ENCODE measurements around the gene CHRNA3. TPM values are rescaled to one million over a fixed set of nuclear protein-coding genes. Genes with fewer than 3 reads are reported as not detected.

The CHRNA3 gene
- total RNA-seq, 4 donors from 2014 or later, result 1.00 to 6.0 (median 3.4) TPM

DNA sequence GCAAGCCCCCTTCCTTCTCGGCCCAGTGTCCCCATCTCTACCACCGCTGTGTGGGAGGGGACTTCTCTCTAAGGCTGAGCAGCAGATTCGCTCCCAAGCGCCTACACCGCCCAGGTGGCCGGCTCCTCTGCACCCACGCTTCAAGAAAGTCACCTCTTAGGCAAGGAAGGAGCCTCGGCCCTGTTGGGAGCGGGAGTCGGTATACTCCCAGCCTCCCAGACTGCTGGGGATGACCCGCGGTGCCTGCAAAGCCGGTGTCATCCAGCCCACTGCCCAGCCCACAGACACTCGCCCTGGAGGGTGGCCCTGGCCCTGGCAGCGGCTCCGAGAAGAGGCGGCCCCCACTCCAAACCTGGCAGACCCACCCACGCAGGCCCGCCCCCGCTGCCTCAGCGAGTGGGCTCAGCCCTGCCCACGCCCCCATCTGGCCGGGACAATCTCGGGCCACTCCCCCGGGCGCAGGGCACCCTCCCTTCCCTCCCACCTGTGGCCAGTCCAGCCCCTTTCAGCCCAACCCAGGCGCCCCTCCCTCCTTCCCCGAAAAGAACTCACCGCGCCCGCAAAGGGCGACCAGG is 19.8 kb upstream of the CHRNA3 start:
- Histone ChIP-seq H3K4me3 (peak overlapping the region; percentile 33 to 52 (median 42)), H3K27ac (no peak overlapping the region), H3K4me1 (peaks cover 8 to 14% (median 12%) of the 10 kb centered on the region in 4 donors), H3K36me3 (no peaks in the 10 kb centered on the region), H3K27me3 (peaks cover 24% of the 10 kb centered on the region), H3K9me3 (no peaks in the 10 kb centered on the region)
- in situ Hi-C loops (cut with MboI; ENCODE audit: low pct_ligation_motif_present in 1 of 4, low pct_unique_long_range_greater_than_20kb in 1 of 4, low sequenced_read_pairs in 3 of 4), result no loop called here
- TF ChIP-seq EP300 (IDR thresholded peaks at IDR 0.05; ENCODE audit: low read depth), result no peak
- TF ChIP-seq POLR2A (IDR thresholded peaks at IDR 0.05), result no peak
- TF ChIP-seq, protein P1, sequence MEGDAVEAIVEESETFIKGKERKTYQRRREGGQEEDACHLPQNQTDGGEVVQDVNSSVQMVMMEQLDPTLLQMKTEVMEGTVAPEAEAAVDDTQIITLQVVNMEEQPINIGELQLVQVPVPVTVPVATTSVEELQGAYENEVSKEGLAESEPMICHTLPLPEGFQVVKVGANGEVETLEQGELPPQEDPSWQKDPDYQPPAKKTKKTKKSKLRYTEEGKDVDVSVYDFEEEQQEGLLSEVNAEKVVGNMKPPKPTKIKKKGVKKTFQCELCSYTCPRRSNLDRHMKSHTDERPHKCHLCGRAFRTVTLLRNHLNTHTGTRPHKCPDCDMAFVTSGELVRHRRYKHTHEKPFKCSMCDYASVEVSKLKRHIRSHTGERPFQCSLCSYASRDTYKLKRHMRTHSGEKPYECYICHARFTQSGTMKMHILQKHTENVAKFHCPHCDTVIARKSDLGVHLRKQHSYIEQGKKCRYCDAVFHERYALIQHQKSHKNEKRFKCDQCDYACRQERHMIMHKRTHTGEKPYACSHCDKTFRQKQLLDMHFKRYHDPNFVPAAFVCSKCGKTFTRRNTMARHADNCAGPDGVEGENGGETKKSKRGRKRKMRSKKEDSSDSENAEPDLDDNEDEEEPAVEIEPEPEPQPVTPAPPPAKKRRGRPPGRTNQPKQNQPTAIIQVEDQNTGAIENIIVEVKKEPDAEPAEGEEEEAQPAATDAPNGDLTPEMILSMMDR (IDR thresholded peaks at IDR 0.05), result no peak
- TF ChIP-seq POLR2AphosphoS5 (IDR thresholded peaks at IDR 0.05), result no peak
- DNase-seq, result peak; percentile 42
- WGBS, 2 donors (ENCODE audit: low coverage in 1 of 2), result 33% methylated on average over 13 of the region's 32 CpGs; no CpG with 5 or more reads in 1 of the 2 donors
- intact Hi-C loops (cut with DNase I; ENCODE audit: low total_unique reads), result no loop called here

DNA sequence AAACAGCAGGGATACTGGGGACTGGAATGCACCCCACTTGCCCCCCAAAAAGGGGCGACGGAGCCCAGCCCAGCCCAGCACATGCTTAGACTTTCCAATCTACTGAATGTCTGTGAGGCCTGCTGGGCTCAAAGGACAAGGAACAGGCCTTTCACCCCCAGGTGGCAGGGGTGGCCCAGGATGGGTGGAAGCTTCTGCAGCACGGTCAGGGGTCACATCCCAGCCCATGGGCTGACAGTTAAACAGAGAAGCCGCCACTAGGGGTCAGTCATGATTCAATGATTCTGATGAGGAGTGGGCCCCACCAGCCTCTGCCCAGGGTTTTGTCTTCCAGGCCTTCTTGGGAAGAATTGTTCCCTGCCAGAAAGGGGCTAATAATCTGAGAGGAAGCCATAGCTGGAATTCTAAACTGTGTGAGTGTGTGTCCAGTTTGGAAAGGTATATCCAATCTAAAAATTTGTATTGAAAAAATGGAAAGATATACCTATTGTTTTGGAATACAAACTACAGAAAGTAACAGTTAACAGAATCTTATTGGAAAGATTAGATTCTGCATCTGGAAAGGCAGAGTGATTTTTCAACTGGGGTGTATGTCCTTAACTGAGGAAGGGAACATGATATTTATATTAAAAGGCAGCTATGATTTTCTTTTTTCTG is 18.0 kb upstream of the CHRNA3 start:
- H3K4me3 ChIP-seq, result no peak overlapping the region
- H3K4me1 ChIP-seq, result peaks cover 8 to 14% (median 12%) of the 10 kb centered on the region in 4 donors
- no peak overlapping the region for H3K27ac ChIP-seq
- H3K9me3 ChIP-seq, result no peaks in the 10 kb centered on the region
- H3K27me3 ChIP-seq, result peaks cover 24% of the 10 kb centered on the region
- in situ Hi-C loops (cut with MboI; ENCODE audit: low pct_ligation_motif_present in 1 of 4, low pct_unique_long_range_greater_than_20kb in 1 of 4, low sequenced_read_pairs in 3 of 4), result no loop called here
- no peaks in the 10 kb centered on the region for H3K36me3 ChIP-seq
- TF ChIP-seq, protein P1 (IDR thresholded peaks at IDR 0.05), result peak; percentile 41 to 57 (median 47)
- no peak for TF ChIP-seq POLR2AphosphoS5 (IDR thresholded peaks at IDR 0.05)
- 42% methylated on average over 4 of the region's 4 CpGs; no CpG with 5 or more reads in 1 of the 2 donors for WGBS, 2 donors (ENCODE audit: low coverage in 1 of 2)
- intact Hi-C loops (cut with DNase I; ENCODE audit: low total_unique reads), result no loop called here
- DNase-seq, result peak; percentile 53

DNA sequence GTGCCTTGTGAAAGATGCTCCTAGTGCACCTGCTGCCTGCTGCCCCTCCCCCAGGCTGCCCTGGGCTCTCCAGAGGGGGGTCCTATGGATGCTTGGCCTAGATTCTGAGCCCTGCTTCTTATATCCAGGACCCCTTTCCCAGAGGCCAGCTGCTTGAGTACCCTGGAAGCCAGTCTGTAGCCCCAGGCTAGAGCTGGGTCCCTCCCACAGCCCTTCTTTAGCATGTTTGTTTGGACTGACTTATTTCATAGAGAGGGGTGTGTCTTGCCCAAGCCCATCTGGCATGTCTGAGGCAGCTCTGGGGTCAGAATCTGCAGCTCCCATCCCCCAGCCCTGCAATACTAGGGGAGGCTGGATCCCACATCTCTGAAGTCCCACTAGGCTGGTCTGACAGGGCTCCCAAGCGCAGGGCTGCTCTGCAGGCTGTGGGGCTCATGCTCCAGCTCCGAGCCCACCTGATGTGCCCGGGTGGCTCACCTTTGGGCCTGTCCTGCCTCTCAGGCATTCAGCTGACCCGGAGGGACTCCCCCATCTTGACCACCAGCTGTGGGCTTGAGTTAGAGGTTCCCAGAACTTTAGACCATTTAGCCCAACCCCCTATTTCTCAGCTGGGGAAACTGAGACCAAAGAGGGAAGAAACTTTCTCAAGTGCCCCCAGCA is 17.1 kb upstream of the CHRNA3 start:
- intact Hi-C loops (cut with DNase I; ENCODE audit: low total_unique reads) (no loop called here), in situ Hi-C loops (cut with MboI; ENCODE audit: low pct_ligation_motif_present in 1 of 4, low pct_unique_long_range_greater_than_20kb in 1 of 4, low sequenced_read_pairs in 3 of 4) (no loop called here)
- Histone ChIP-seq H3K27me3 (peaks cover 24% of the 10 kb centered on the region), H3K36me3 (no peaks in the 10 kb centered on the region), H3K4me3 (no peak overlapping the region), H3K4me1 (peaks cover 8 to 14% (median 12%) of the 10 kb centered on the region in 4 donors), H3K27ac (no peak overlapping the region), H3K9me3 (no peaks in the 10 kb centered on the region)
- TF ChIP-seq EP300 (IDR thresholded peaks at IDR 0.05; ENCODE audit: low read depth) (no peak), POLR2A (IDR thresholded peaks at IDR 0.05) (no peak), POLR2AphosphoS5 (IDR thresholded peaks at IDR 0.05) (no peak)
- DNase-seq, result no peak
- 60 to 78% methylated on average over 3 to 4 of the region's 4 CpGs for WGBS, 2 donors (ENCODE audit: low coverage in 1 of 2)

DNA sequence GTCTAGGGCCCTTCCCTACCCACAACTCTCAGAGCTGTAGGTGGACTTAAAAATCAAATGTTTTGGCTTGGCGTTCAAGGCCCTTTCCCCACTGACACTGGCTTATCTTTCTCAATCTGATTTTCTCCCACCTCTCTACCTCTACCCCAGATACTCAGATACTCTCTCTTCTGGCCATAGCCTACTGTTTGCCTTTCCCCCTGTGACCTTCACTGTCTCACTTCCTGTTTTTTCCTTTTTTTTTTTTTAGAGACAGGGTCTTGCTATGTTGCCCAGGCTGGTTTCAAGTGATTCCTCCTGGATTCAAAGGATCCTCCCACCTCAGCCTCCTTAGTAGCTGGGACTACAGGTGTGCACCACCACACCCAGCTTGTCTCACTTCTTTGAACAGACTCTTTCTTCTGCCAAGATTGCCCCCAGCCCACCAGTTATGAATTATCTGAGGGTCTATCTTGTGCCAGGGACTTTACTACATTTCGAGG is 15.6 kb upstream of the CHRNA3 start:
- Histone ChIP-seq H3K9me3 (no peaks in the 10 kb centered on the region), H3K4me3 (no peak overlapping the region), H3K4me1 (peaks cover 8 to 12% (median 11%) of the 10 kb centered on the region in 4 donors), H3K27ac (no peak overlapping the region), H3K27me3 (peaks cover 20% of the 10 kb centered on the region), H3K36me3 (no peaks in the 10 kb centered on the region)
- intact Hi-C loops (cut with DNase I; ENCODE audit: low total_unique reads) (no loop called here), in situ Hi-C loops (cut with MboI; ENCODE audit: low pct_ligation_motif_present in 1 of 4, low pct_unique_long_range_greater_than_20kb in 1 of 4, low sequenced_read_pairs in 3 of 4) (no loop called here)
- WGBS, 2 donors (ENCODE audit: low coverage in 1 of 2), result 69 to 77% methylated on average over 1 to 2 of the region's 2 CpGs
- DNase-seq, result no peak
- TF ChIP-seq EP300 (IDR thresholded peaks at IDR 0.05; ENCODE audit: low read depth), result no peak
- TF ChIP-seq POLR2A (IDR thresholded peaks at IDR 0.05), result no peak
- no peak for TF ChIP-seq POLR2AphosphoS5 (IDR thresholded peaks at IDR 0.05)
- TF ChIP-seq, protein P1 (IDR thresholded peaks at IDR 0.05), result no peak

Measured in transverse colon (tissue), 4 donors.